Measurements from ENCODE around the gene UBASH3A.

DNA sequence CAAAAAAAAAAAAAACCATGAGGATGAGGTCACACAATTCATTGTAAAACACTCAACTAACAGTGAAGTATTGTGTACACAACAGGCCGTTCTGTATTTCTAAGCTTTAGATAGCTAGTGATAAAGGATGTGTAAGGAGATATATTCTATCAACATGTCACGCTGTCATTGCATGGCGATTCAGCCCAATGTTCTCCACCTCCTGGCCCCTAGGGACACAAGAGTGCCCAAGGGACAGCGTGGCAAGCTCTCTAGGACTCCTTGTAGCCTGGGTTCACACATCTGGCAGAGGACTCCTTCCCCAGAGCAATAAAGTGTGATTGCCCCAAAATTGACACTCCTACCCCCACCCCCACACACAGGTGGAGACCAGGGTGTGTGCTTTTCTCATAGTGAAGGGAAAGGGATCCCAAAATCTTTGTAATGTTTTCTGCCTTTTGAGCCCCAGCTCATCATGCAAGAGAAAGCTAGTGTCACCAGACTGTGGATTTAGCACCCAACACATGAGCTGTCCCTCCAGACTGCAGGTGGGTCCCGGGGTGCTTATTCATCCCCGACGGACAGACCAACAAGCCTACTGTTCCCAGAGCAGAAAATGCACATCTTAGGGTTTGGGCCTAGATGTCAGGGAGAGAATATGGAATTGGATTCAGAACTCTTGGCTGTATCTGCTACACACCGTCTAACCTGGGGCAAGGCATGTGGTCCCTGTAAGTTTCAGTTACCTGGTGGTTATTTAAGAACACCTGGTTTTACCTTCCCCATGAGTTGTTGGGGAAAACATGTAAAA is 19.4 kb upstream of the UBASH3A start:
- TF ChIP-seq GATA2 (CRISPR knock-in tag; IDR thresholded peaks at IDR 0.05) (no peak), EP300 (IDR thresholded peaks at IDR 0.05; ENCODE audit: borderline replicate concordance in 1 of 2, low read depth in 1 of 2, low read length in 1 of 2) (no peak), POLR2AphosphoS5 (IDR thresholded peaks at IDR 0.05; ENCODE audit: low read depth, low read length) (no peak), YY1 (IDR thresholded peaks at IDR 0.05; ENCODE audit: low read depth) (no peak)
- TF ChIP-seq, protein P1, sequence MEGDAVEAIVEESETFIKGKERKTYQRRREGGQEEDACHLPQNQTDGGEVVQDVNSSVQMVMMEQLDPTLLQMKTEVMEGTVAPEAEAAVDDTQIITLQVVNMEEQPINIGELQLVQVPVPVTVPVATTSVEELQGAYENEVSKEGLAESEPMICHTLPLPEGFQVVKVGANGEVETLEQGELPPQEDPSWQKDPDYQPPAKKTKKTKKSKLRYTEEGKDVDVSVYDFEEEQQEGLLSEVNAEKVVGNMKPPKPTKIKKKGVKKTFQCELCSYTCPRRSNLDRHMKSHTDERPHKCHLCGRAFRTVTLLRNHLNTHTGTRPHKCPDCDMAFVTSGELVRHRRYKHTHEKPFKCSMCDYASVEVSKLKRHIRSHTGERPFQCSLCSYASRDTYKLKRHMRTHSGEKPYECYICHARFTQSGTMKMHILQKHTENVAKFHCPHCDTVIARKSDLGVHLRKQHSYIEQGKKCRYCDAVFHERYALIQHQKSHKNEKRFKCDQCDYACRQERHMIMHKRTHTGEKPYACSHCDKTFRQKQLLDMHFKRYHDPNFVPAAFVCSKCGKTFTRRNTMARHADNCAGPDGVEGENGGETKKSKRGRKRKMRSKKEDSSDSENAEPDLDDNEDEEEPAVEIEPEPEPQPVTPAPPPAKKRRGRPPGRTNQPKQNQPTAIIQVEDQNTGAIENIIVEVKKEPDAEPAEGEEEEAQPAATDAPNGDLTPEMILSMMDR (IDR thresholded peaks at IDR 0.05) = no peak
- TF ChIP-seq, protein P2, sequence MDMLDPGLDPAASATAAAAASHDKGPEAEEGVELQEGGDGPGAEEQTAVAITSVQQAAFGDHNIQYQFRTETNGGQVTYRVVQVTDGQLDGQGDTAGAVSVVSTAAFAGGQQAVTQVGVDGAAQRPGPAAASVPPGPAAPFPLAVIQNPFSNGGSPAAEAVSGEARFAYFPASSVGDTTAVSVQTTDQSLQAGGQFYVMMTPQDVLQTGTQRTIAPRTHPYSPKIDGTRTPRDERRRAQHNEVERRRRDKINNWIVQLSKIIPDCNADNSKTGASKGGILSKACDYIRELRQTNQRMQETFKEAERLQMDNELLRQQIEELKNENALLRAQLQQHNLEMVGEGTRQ (IDR thresholded peaks at IDR 0.05; ENCODE audit: borderline replicate concordance, low read depth, low read length) = no peak
